SU-DHL-6 (cell line): ENCODE results near the gene PRRT4.

Source experiments
- H2AFZ ChIP-seq: fragments of 200-600 bp; sonication (generic); 2 replicates; pipeline ENCODE4 v1.6.1; 2014; ENCODE audit warnings: low read depth, mild to moderate bottlenecking, moderate library complexity, mixed read lengths, antibody characterized with exemption, low read length; ENCODE audit not compliant: severe bottlenecking
- H3F3A ChIP-seq: fragments of 200-600 bp; shearing (Covaris generic); 2 replicates; pipeline ENCODE4 v1.6.0; 2016; ENCODE audit warnings: antibody characterized with exemption, mild to moderate bottlenecking; ENCODE audit not compliant: insufficient read depth
- H3K27ac ChIP-seq: fragments of 200-600 bp; sonication (generic); 2 replicates; pipeline ENCODE4 v1.5.1; 2016; ENCODE audit warnings: low read depth, mild to moderate bottlenecking, low read length, moderate library complexity, mixed read lengths
- H3K27me3 ChIP-seq: fragments of 200-600 bp; sonication (generic), shearing (Covaris generic); 2 replicates; pipeline ENCODE4 v1.6.0; 2014; ENCODE audit warnings: mild to moderate bottlenecking, low read length
- H3K36me3 ChIP-seq: fragments of 200-600 bp; sonication (generic); 2 replicates; pipeline ENCODE4 v1.6.1; 2014; ENCODE audit warnings: mild to moderate bottlenecking, low read length, mixed read lengths
- H3K4me2 ChIP-seq: fragments of 300-600, 200-600 bp; shearing (Covaris generic), sonication (generic); 2 replicates; pipeline ENCODE4 v1.6.0; 2014; ENCODE audit warnings: low read length, low read depth, mild to moderate bottlenecking; ENCODE audit not compliant: poor library complexity, severe bottlenecking
- H3K4me3 ChIP-seq: fragments of 200-600 bp; sonication (generic); 2 replicates; pipeline ENCODE4 v1.5.1; 2014; ENCODE audit warnings: antibody characterized with exemption, low read length, mild to moderate bottlenecking, mixed read lengths; ENCODE audit not compliant: insufficient read depth, poor library complexity, severe bottlenecking
- H3K79me2 ChIP-seq: fragments of 200-600 bp; sonication (generic); 2 replicates; pipeline ENCODE4 v1.6.1; 2014; ENCODE audit warnings: mild to moderate bottlenecking, low read length, moderate library complexity; ENCODE audit not compliant: insufficient read depth
- H3K9ac ChIP-seq: fragments of 200-600 bp; sonication (generic); 2 replicates; pipeline ENCODE4 v1.7.0; 2014; ENCODE audit warnings: mild to moderate bottlenecking, low read length
- H3K9me2 ChIP-seq: fragments of 200-600 bp; sonication (generic); replicated peaks from 2 replicates; pipeline ENCODE4 v1.6.1; 2014; ENCODE audit warnings: low read length; ENCODE audit not compliant: insufficient read depth
- H3K9me3 ChIP-seq: fragments of 200-600 bp; sonication (generic); 2 replicates; pipeline ENCODE4 v1.6.1; 2014; ENCODE audit warnings: low read length, mixed read lengths; ENCODE audit not compliant: insufficient read depth
- H4K20me1 ChIP-seq: fragments of 200-600 bp; sonication (generic); 2 replicates; pipeline ENCODE4 v1.6.1; 2014; ENCODE audit warnings: low read depth, mild to moderate bottlenecking, antibody characterized with exemption, low read length, moderate library complexity, mixed read lengths
- EZH2phosphoT487 ChIP-seq: fragments of 200-600 bp; sonication (generic), shearing (Covaris generic); conservative IDR thresholded peaks from 2 replicates; pipeline ENCODE4 v1.6.1; 2018; ENCODE audit warnings: mild to moderate bottlenecking, antibody characterized with exemption, low read length, moderate library complexity, mixed read lengths
- TF ChIP-seq, protein P1 (sequence below): fragments of 200-600 bp; sonication (generic); IDR thresholded peaks from one replicate; pipeline ENCODE4 v1.5.1; 2017; ENCODE audit warnings: antibody characterized with exemption, mild to moderate bottlenecking, low read length, moderate library complexity; ENCODE audit not compliant: insufficient read depth, poor library complexity, severe bottlenecking

PRRT4 gene

DNA sequence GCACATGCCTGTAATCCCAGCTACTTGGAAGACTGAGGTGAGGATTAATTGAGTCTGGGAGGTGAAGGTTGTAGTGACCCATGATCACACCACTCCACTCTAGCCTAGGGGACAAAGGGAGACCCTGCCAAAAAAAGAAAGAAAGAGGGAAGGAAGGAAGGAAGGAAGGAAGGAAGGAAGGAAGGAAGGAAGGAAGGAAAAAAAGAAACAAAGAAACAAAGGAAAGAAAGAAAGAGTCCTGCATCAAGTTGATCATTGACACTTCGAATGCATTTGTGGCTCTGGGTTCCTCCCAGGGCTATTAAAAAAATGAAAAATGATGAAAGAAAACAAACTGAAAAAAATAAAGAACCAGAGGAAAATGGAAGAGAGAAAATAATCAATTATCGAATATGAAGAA is 3.9 kb upstream of the PRRT4 start:
- no peaks in the 10 kb centered on the region for H3K36me3 ChIP-seq
- H3K79me2 ChIP-seq, result no peaks in the 10 kb centered on the region
- no peak overlapping the region for H3K4me2 ChIP-seq
- H3K9me3 ChIP-seq, result no peaks in the 10 kb centered on the region
- H4K20me1 ChIP-seq, result no peaks in the 10 kb centered on the region
- H2AFZ ChIP-seq, result no peak overlapping the region
- no peaks in the 10 kb centered on the region for H3F3A ChIP-seq
- no peak overlapping the region for H3K4me3 ChIP-seq
- H3K27ac ChIP-seq, result no peak overlapping the region
- no peak overlapping the region for H3K9ac ChIP-seq
- TF ChIP-seq, protein P1, sequence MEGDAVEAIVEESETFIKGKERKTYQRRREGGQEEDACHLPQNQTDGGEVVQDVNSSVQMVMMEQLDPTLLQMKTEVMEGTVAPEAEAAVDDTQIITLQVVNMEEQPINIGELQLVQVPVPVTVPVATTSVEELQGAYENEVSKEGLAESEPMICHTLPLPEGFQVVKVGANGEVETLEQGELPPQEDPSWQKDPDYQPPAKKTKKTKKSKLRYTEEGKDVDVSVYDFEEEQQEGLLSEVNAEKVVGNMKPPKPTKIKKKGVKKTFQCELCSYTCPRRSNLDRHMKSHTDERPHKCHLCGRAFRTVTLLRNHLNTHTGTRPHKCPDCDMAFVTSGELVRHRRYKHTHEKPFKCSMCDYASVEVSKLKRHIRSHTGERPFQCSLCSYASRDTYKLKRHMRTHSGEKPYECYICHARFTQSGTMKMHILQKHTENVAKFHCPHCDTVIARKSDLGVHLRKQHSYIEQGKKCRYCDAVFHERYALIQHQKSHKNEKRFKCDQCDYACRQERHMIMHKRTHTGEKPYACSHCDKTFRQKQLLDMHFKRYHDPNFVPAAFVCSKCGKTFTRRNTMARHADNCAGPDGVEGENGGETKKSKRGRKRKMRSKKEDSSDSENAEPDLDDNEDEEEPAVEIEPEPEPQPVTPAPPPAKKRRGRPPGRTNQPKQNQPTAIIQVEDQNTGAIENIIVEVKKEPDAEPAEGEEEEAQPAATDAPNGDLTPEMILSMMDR, result no peak
- no peak for TF ChIP-seq EZH2phosphoT487
- no peaks in the 10 kb centered on the region for H3K27me3 ChIP-seq
- H3K9me2 ChIP-seq, result no peaks in the 10 kb centered on the region

DNA sequence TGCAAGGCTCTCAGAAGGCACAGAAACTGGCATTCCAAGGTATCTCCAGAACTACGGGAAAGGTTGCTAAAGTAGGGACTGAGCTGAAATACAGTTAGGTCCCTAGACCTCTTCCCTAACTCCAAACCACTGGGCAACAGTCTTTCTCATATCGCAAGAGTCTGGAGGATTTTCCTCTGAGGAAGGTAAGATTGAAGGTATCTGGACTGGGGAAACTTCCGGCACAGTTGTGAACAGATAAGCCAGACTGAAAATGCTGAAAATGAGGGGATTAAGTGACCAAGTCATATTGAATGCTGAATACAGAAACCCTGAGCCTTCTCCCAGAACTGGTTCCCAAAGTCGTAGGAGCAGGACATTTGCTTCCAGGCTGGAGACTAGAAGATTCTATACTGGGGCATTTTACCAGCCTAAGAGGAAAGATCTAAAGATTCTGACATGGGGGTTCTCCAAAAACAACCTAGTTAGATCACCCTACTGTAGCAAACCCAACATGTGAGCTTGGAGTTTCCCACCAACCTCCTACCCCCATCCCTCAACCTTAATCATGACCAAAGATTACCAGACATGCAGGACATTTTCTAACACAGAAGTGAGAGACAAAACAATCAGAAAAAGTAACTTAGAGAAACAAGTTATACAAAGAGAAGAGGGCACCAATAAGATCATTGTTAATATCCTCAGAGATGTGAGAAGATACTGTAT is 2.8 kb upstream of the PRRT4 start:
- H3K27ac ChIP-seq, result no peak overlapping the region
- TF ChIP-seq, protein P1, result no peak
- no peak for TF ChIP-seq EZH2phosphoT487
- no peak overlapping the region for H3K9ac ChIP-seq
- no peaks in the 10 kb centered on the region for H4K20me1 ChIP-seq
- no peak overlapping the region for H3K4me3 ChIP-seq
- no peaks in the 10 kb centered on the region for H3K36me3 ChIP-seq
- no peak overlapping the region for H3K4me2 ChIP-seq
- no peaks in the 10 kb centered on the region for H3K27me3 ChIP-seq
- H3K79me2 ChIP-seq, result no peaks in the 10 kb centered on the region
- H3K9me2 ChIP-seq, result no peaks in the 10 kb centered on the region
- H3F3A ChIP-seq, result no peaks in the 10 kb centered on the region
- no peaks in the 10 kb centered on the region for H3K9me3 ChIP-seq
- no peak overlapping the region for H2AFZ ChIP-seq

DNA sequence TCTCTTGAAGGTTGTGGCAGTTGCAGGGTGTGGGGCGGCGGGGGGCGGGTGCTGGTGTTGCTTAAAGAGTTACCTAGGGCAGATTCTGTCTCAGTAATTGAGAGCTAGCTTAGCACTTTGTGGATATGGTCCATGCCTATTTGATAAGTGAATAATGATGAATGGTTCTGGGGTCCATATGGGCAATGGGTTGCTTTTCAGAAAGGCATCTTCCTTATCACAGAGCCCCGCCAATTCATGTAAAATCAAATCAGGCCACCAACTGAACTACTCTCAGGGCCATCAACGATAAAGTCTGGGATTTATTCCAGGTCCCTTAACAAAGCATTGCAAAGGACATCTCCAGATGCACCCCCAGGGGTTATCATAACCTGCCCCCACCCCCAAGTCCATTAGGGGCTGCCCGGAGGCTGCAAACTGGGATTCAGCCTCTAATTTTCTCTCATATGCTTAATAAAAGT is 1.8 kb upstream of the PRRT4 start:
- Histone ChIP-seq H3K4me2 (no peak overlapping the region), H3K27ac (no peak overlapping the region), H4K20me1 (no peaks in the 10 kb centered on the region), H3K9me3 (no peaks in the 10 kb centered on the region), H3K9ac (no peak overlapping the region), H3K4me3 (no peak overlapping the region), H3K9me2 (no peaks in the 10 kb centered on the region), H3K79me2 (no peaks in the 10 kb centered on the region), H3F3A (no peaks in the 10 kb centered on the region), H3K36me3 (no peaks in the 10 kb centered on the region), H2AFZ (no peak overlapping the region), H3K27me3 (no peaks in the 10 kb centered on the region)
- TF ChIP-seq EZH2phosphoT487, result no peak
- TF ChIP-seq, protein P1, result no peak
